Raji (cell line): ENCODE measurements around the gene PLCB3.

Source experiments
- POLR2A ChIP-seq: IDR thresholded peaks from 2 replicates; pipeline ENCODE4 v1.6.1; 2011; ENCODE audit warnings: low read depth, low read length, control low read depth; ENCODE audit not compliant: insufficient read depth

Gene PLCB3

GRCh38 chr11:64304316-64305072 is 53.2 kb downstream of the PLCB3 start:
- peak; percentile 68 for TF ChIP-seq POLR2A

- TF ChIP-seq POLR2A = peak; percentile 62; the same call in 1 of the 2 replicates
Observed at GRCh38 chr11:64305075-64305690, 53.9 kb downstream of the PLCB3 start, which contains the start of gene ESRRA. Gene ESRRA, plus strand, starts transcription at chr11:64305524. Its CDS starts 1,656 bp downstream, at chr11:64307180.

- peak; percentile 58 for TF ChIP-seq POLR2A
Observed at GRCh38 chr11:64305691-64306562, 54.6 kb downstream of the PLCB3 start.

GRCh38 chr11:64306563-64306875 is 55.2 kb downstream of the PLCB3 start:
- TF ChIP-seq POLR2A = no peak

- no peak for TF ChIP-seq POLR2A
Observed at GRCh38 chr11:64306876-64307622, 55.7 kb downstream of the PLCB3 start.

GRCh38 chr11:64312947-64313346 is 61.6 kb downstream of the PLCB3 start:
- no peak for TF ChIP-seq POLR2A

GRCh38 chr11:64313491-64314145 is 62.3 kb downstream of the PLCB3 start:
- no peak for TF ChIP-seq POLR2A

GRCh38 chr11:64314146-64314804 is 62.9 kb downstream of the PLCB3 start:
- no peak for TF ChIP-seq POLR2A

- 0 out of 2 replicates have a peak, but pooled peaks have one; percentile 11 for TF ChIP-seq POLR2A
Observed at GRCh38 chr11:64314805-64315561, 63.7 kb downstream of the PLCB3 start.

- TF ChIP-seq POLR2A = no peak
Observed at GRCh38 chr11:64316672-64317324, 65.5 kb downstream of the PLCB3 start.

GRCh38 chr11:64317325-64317960 is 66.1 kb downstream of the PLCB3 start, which contains the start of gene TRMT112:
Gene TRMT112, minus strand, starts transcription at chr11:64317559. Its CDS starts 33 bp downstream, at chr11:64317526.
- peak; percentile 90 for TF ChIP-seq POLR2A
